Neural crest cell (in vitro differentiated cells): ENCODE data around the gene METAP2. TPM values are rescaled to one million over a fixed set of nuclear protein-coding genes. Genes with fewer than 3 reads are reported as not detected.

Source experiments
- DNase-seq: peaks from one replicate; pipeline ENCODE4 v3.0.0; 2021; ENCODE audit warnings: low read depth, mixed read lengths, low spot score
- H3K27ac Mint-ChIP-seq: one replicate; pipeline ENCODE4 v1.8.0; 2021; ENCODE audit warnings: mild to moderate bottlenecking, mixed read lengths; ENCODE audit not compliant: unreplicated experiment
- H3K27me3 Mint-ChIP-seq: 2 replicates; pipeline ENCODE4 v1.8.0; 2021; ENCODE audit warnings: low read depth, mild to moderate bottlenecking, mixed read lengths
- H3K36me3 Mint-ChIP-seq: 2 replicates; pipeline ENCODE4 v1.8.0; 2021; ENCODE audit warnings: low read depth, mild to moderate bottlenecking, mixed read lengths
- H3K4me1 Mint-ChIP-seq: 2 replicates; pipeline ENCODE4 v1.8.0; 2021; ENCODE audit warnings: mixed read lengths
- H3K4me3 Mint-ChIP-seq: one replicate; pipeline ENCODE4 v1.8.0; 2021; ENCODE audit warnings: mild to moderate bottlenecking, mixed read lengths
- H3K9me3 Mint-ChIP-seq: 2 replicates; pipeline ENCODE4 v1.8.0; 2021; ENCODE audit warnings: mixed read lengths
- CTCF ChIP-seq: fragments of 200-600 bp; sonication (generic); conservative IDR thresholded peaks from 2 replicates; pipeline ENCODE4 v1.5.0; 2021; ENCODE audit warnings: antibody characterized with exemption, mild to moderate bottlenecking
- total RNA-seq: library from RNA; stranded (reverse); gene quantifications from 2 replicates; pipeline ENCODE4 v1.2.1, GENCODE V29; 2021

METAP2 gene
- total RNA-seq, 1 donor from 2014 or later = 99.6 TPM

GRCh38 chr12:95515197-95515596 lies 41.2 kb downstream of the METAP2 start:
- Mint-ChIP-seq H3K27ac (no peak overlapping the region), H3K36me3 (peaks cover 17% of the 10 kb centered on the region), H3K9me3 (no peaks in the 10 kb centered on the region), H3K4me1 (no peaks in the 10 kb centered on the region), H3K4me3 (no peak overlapping the region), H3K27me3 (no peaks in the 10 kb centered on the region)
- no peak for TF ChIP-seq CTCF
- DNase-seq = no peak

GRCh38 chr12:95516757-95517156 lies 42.8 kb downstream of the METAP2 start:
- Mint-ChIP-seq H3K27me3 (no peaks in the 10 kb centered on the region), H3K27ac (no peak overlapping the region), H3K4me1 (no peaks in the 10 kb centered on the region), H3K36me3 (peaks cover 15% of the 10 kb centered on the region), H3K4me3 (no peak overlapping the region), H3K9me3 (no peaks in the 10 kb centered on the region)
- no peak for TF ChIP-seq CTCF
- no peak for DNase-seq

- no peak overlapping the region for H3K27ac Mint-ChIP-seq
- H3K27me3 Mint-ChIP-seq = no peaks in the 10 kb centered on the region
- no peak overlapping the region for H3K4me3 Mint-ChIP-seq
- DNase-seq = no peak
- H3K36me3 Mint-ChIP-seq = peaks cover 11% of the 10 kb centered on the region
- H3K4me1 Mint-ChIP-seq = no peaks in the 10 kb centered on the region
- H3K9me3 Mint-ChIP-seq = no peaks in the 10 kb centered on the region
- TF ChIP-seq CTCF = no peak
These were observed 43.3 kb downstream of the METAP2 start for GRCh38 chr12:95517246-95517645.

GRCh38 chr12:95518944-95519343 lies 45.0 kb downstream of the METAP2 start:
- H3K27ac Mint-ChIP-seq = no peak overlapping the region
- DNase-seq = no peak
- H3K36me3 Mint-ChIP-seq = no peaks in the 10 kb centered on the region
- TF ChIP-seq CTCF = no peak
- H3K4me1 Mint-ChIP-seq = no peaks in the 10 kb centered on the region
- H3K27me3 Mint-ChIP-seq = no peaks in the 10 kb centered on the region
- H3K9me3 Mint-ChIP-seq = no peaks in the 10 kb centered on the region
- H3K4me3 Mint-ChIP-seq = no peak overlapping the region

GRCh38 chr12:95520816-95521215 lies 46.9 kb downstream of the METAP2 start:
- TF ChIP-seq CTCF = no peak
- no peaks in the 10 kb centered on the region for H3K36me3 Mint-ChIP-seq
- H3K27ac Mint-ChIP-seq = no peak overlapping the region

GRCh38 chr12:95522692-95523091 lies 48.7 kb downstream of the METAP2 start:
- no peak overlapping the region for H3K27ac Mint-ChIP-seq
- no peaks in the 10 kb centered on the region for H3K4me1 Mint-ChIP-seq
- no peak for TF ChIP-seq CTCF
- H3K27me3 Mint-ChIP-seq = no peaks in the 10 kb centered on the region
- no peaks in the 10 kb centered on the region for H3K9me3 Mint-ChIP-seq
- H3K36me3 Mint-ChIP-seq = no peaks in the 10 kb centered on the region
- no peak overlapping the region for H3K4me3 Mint-ChIP-seq
- DNase-seq = no peak

More at GRCh38 chr12:95520816-95521215, 46.9 kb downstream of the METAP2 start:
- Mint-ChIP-seq H3K9me3 (no peaks in the 10 kb centered on the region), H3K27me3 (no peaks in the 10 kb centered on the region), H3K4me3 (no peak overlapping the region), H3K4me1 (no peaks in the 10 kb centered on the region)
- no peak for DNase-seq
